Upper lobe of right lung (tissue), 1 donor: ENCODE data around the gene TTC19. TPM values are rescaled to one million over a fixed set of nuclear protein-coding genes. Genes with fewer than 3 reads are reported as not detected.

Experiments used
- ATAC-seq: fragments of 200-7000 bp; cut with Tn5 transposase; one replicate; pipeline ENCODE4 v1.9.1; 2020; ENCODE audit warnings: mild to moderate bottlenecking, moderate library complexity
- DNase-seq: peaks from one replicate; pipeline ENCODE4 v3.0.0-alpha.2; 2020
- H3K27ac ChIP-seq: fragments of 200-600 bp; one replicate; pipeline ENCODE4 v1.8.0; 2022
- H3K27me3 ChIP-seq: fragments of 200-600 bp; one replicate; pipeline ENCODE4 v1.8.0; 2022; ENCODE audit warnings: mild to moderate bottlenecking
- H3K36me3 ChIP-seq: fragments of 200-600 bp; one replicate; pipeline ENCODE4 v1.8.0; 2022
- H3K4me1 ChIP-seq: fragments of 200-600 bp; one replicate; pipeline ENCODE4 v1.8.0; 2022
- H3K4me3 ChIP-seq: fragments of 200-600 bp; one replicate; pipeline ENCODE4 v1.8.0; 2022; ENCODE audit warnings: mild to moderate bottlenecking
- H3K9me3 ChIP-seq: fragments of 200-600 bp; one replicate; pipeline ENCODE4 v1.8.0; 2022
- CTCF ChIP-seq: fragments of 200-600 bp; IDR thresholded peaks from one replicate; pipeline ENCODE4 v1.8.0; 2022; ENCODE audit warnings: antibody characterized with exemption
- intact Hi-C: fragments of 100-400 bp; cut with DNase I; formaldehyde crosslinking; loops from one replicate; pipeline ENCODE4 v1.11.0; 2022
- total RNA-seq: library from RNA; stranded (reverse); fragmentation: NEBNext Ultra II Directional; extraction: Animal tissue kit (Norgen Biotek cat#: 25700); gene quantifications from one replicate; pipeline ENCODE4 v1.2.1, GENCODE V29; 2021
- donor health status: DM: no; HTN: yes; CAD: no; lungs with severe emphysema.

TTC19 gene
- total RNA-seq, 1 donor from 2014 or later: 34.9 TPM

- peaks cover 19% of the 10 kb centered on the region for H3K36me3 ChIP-seq
- H3K27me3 ChIP-seq: no peaks in the 10 kb centered on the region
- H3K4me3 ChIP-seq: peak overlapping the region; percentile 84
- TF ChIP-seq CTCF: no peak
- no peak for ATAC-seq
- peaks cover 16% of the 10 kb centered on the region for H3K4me1 ChIP-seq
- intact Hi-C loops: no loop called here
- peak overlapping the region; percentile 90 for H3K27ac ChIP-seq
- DNase-seq: no peak
- no peaks in the 10 kb centered on the region for H3K9me3 ChIP-seq
Observed at GRCh38 chr17:15998031-15998562, 1.5 kb upstream of the TTC19 start.

- DNase-seq: no peak
- ATAC-seq: peak; percentile 70
- no peaks in the 10 kb centered on the region for H3K27me3 ChIP-seq
- H3K36me3 ChIP-seq: peaks cover 40% of the 10 kb centered on the region
- no peaks in the 10 kb centered on the region for H3K9me3 ChIP-seq
- intact Hi-C loops: no loop called here
- TF ChIP-seq CTCF: no peak
- H3K27ac ChIP-seq: peak overlapping the region; percentile 90
- H3K4me1 ChIP-seq: peaks cover 16% of the 10 kb centered on the region
- H3K4me3 ChIP-seq: peak overlapping the region; percentile 84
Observed at GRCh38 chr17:15999974-16000827, 577 bp downstream of the TTC19 start.

DNA sequence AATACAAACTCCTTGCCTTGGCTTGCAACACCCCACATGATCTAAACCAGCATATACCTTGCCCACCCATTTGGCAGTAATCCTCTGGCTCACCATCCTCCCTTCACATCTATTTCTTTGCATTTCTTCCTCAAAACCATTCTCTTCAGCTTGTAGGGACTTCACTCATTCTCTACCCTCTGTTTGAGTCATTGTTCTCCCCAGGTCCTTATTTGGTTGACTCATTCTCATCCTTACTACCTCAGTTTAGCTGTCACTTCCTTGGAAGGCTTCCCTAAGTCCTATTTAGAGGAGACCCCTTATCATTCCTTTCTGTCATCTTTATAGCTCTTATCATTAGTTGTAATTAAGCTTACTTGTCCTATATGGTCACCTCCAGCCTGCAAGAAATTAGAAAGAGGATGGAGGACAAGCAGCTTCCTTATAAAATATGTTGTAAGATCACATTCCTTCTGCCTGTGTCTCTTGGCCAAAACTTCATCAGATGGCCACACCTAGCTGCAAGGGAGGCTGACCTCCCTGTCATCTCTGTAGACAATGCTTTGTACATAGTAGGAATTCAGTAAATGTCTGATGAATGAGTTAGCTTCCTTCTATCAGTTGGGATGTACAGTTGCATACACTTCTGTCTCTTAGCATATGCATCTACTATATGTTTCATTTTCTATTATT lies 1.7 kb downstream of the TTC19 start:
- no peak for DNase-seq
- Histone ChIP-seq H3K27me3 (no peaks in the 10 kb centered on the region), H3K4me3 (peak overlapping the region; percentile 84), H3K4me1 (peaks cover 16% of the 10 kb centered on the region), H3K36me3 (peaks cover 51% of the 10 kb centered on the region), H3K9me3 (no peaks in the 10 kb centered on the region), H3K27ac (no peak overlapping the region)
- intact Hi-C loops: no loop called here
- no peak for TF ChIP-seq CTCF
- no peak for ATAC-seq

- H3K4me3 ChIP-seq: no peak overlapping the region
- H3K9me3 ChIP-seq: no peaks in the 10 kb centered on the region
- no peak for TF ChIP-seq CTCF
- no peak for DNase-seq
- H3K27me3 ChIP-seq: no peaks in the 10 kb centered on the region
- no peak for ATAC-seq
- peaks cover 16% of the 10 kb centered on the region for H3K4me1 ChIP-seq
- H3K36me3 ChIP-seq: peaks cover 66% of the 10 kb centered on the region
- no peak overlapping the region for H3K27ac ChIP-seq
- intact Hi-C loops: no loop called here
Observed at GRCh38 chr17:16002708-16003260, 3.2 kb downstream of the TTC19 start.

DNA sequence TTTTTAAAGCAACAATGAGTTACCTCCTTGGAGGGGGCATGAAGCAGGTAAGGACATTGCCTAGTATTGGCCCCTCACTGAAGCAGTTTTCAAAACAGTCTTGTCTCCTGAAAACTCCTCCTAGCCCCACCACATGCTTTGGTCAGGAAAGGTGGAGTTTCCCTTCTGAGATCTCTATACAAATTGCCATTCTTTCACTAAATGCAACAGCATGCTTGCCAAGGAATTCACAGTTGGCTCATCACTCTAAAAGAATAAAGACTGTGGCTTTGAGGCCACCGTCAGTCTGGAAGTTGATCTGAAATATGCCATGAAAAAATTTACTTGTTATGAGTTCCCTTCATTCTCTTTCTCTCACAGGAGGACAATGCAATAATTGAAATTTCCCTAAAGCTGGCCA lies 4.2 kb downstream of the TTC19 start:
- H3K4me1 ChIP-seq: peaks cover 8% of the 10 kb centered on the region
- no peak overlapping the region for H3K4me3 ChIP-seq
- H3K27ac ChIP-seq: peak overlapping the region; percentile 39
- H3K27me3 ChIP-seq: no peaks in the 10 kb centered on the region
- DNase-seq (no peak), ATAC-seq (no peak)
- H3K36me3 ChIP-seq: peaks cover 76% of the 10 kb centered on the region
- H3K9me3 ChIP-seq: no peaks in the 10 kb centered on the region
- TF ChIP-seq CTCF: no peak
- intact Hi-C loops: no loop called here
